Measurements from ENCODE around the gene TIMP3.

Gene TIMP3

GRCh38 chr22:32874385-32874784 is 72.9 kb downstream of the TIMP3 start:
- Histone ChIP-seq H3K36me3 (ENCODE audit: control insufficient read depth, insufficient read depth, low read length) (peaks cover 9% of the 10 kb centered on the region), H3K27me3 (ENCODE audit: control insufficient read depth, insufficient read depth, low read length) (no peaks in the 10 kb centered on the region), H3K9ac (ENCODE audit: low read depth, low read length) (no peak overlapping the region), H3K4me3 (ENCODE audit: low read depth, low read length) (no peak overlapping the region), H3K4me1 (ENCODE audit: control insufficient read depth, insufficient read depth, low read length) (no peaks in the 10 kb centered on the region), H3K27ac (ENCODE audit: low read depth, low read length) (no peak overlapping the region), H3K9me3 (ENCODE audit: control insufficient read depth, insufficient read depth, low read length) (no peaks in the 10 kb centered on the region)

GRCh38 chr22:32874976-32875375 is 73.5 kb downstream of the TIMP3 start:
- H3K27me3 ChIP-seq (ENCODE audit: control insufficient read depth, insufficient read depth, low read length), result no peaks in the 10 kb centered on the region
- H3K36me3 ChIP-seq (ENCODE audit: control insufficient read depth, insufficient read depth, low read length), result peaks cover 9% of the 10 kb centered on the region
- no peaks in the 10 kb centered on the region for H3K4me1 ChIP-seq (ENCODE audit: control insufficient read depth, insufficient read depth, low read length)
- H3K9ac ChIP-seq (ENCODE audit: low read depth, low read length), result no peak overlapping the region
- H3K27ac ChIP-seq (ENCODE audit: low read depth, low read length), result no peak overlapping the region
- H3K4me3 ChIP-seq (ENCODE audit: low read depth, low read length), result no peak overlapping the region
- no peaks in the 10 kb centered on the region for H3K9me3 ChIP-seq (ENCODE audit: control insufficient read depth, insufficient read depth, low read length)

GRCh38 chr22:32876516-32876915 is 75.0 kb downstream of the TIMP3 start:
- Histone ChIP-seq H3K9me3 (ENCODE audit: control insufficient read depth, insufficient read depth, low read length) (no peaks in the 10 kb centered on the region), H3K9ac (ENCODE audit: low read depth, low read length) (no peak overlapping the region), H3K27ac (ENCODE audit: low read depth, low read length) (no peak overlapping the region), H3K4me3 (ENCODE audit: low read depth, low read length) (no peak overlapping the region), H3K36me3 (ENCODE audit: control insufficient read depth, insufficient read depth, low read length) (peaks cover 9% of the 10 kb centered on the region), H3K27me3 (ENCODE audit: control insufficient read depth, insufficient read depth, low read length) (no peaks in the 10 kb centered on the region), H3K4me1 (ENCODE audit: control insufficient read depth, insufficient read depth, low read length) (no peaks in the 10 kb centered on the region)

- Histone ChIP-seq H3K27ac (ENCODE audit: low read depth, low read length) (no peak overlapping the region), H3K9me3 (ENCODE audit: control insufficient read depth, insufficient read depth, low read length) (no peaks in the 10 kb centered on the region), H3K4me3 (ENCODE audit: low read depth, low read length) (no peak overlapping the region), H3K4me1 (ENCODE audit: control insufficient read depth, insufficient read depth, low read length) (no peaks in the 10 kb centered on the region), H3K9ac (ENCODE audit: low read depth, low read length) (no peak overlapping the region), H3K36me3 (ENCODE audit: control insufficient read depth, insufficient read depth, low read length) (peaks cover 9% of the 10 kb centered on the region), H3K27me3 (ENCODE audit: control insufficient read depth, insufficient read depth, low read length) (no peaks in the 10 kb centered on the region)
Observed at GRCh38 chr22:32877196-32877595, 75.7 kb downstream of the TIMP3 start.

- no peaks in the 10 kb centered on the region for H3K9me3 ChIP-seq (ENCODE audit: control insufficient read depth, insufficient read depth, low read length)
- H3K36me3 ChIP-seq (ENCODE audit: control insufficient read depth, insufficient read depth, low read length), result peaks cover 7% of the 10 kb centered on the region
- H3K4me1 ChIP-seq (ENCODE audit: control insufficient read depth, insufficient read depth, low read length), result no peaks in the 10 kb centered on the region
Observed at GRCh38 chr22:32879550-32879949, 78.0 kb downstream of the TIMP3 start.

GRCh38 chr22:32880061-32880460 is 78.6 kb downstream of the TIMP3 start:
- Histone ChIP-seq H3K27me3 (ENCODE audit: control insufficient read depth, insufficient read depth, low read length) (no peaks in the 10 kb centered on the region), H3K36me3 (ENCODE audit: control insufficient read depth, insufficient read depth, low read length) (peaks cover 3% of the 10 kb centered on the region), H3K4me3 (ENCODE audit: low read depth, low read length) (no peak overlapping the region), H3K9ac (ENCODE audit: low read depth, low read length) (no peak overlapping the region), H3K27ac (ENCODE audit: low read depth, low read length) (no peak overlapping the region), H3K9me3 (ENCODE audit: control insufficient read depth, insufficient read depth, low read length) (no peaks in the 10 kb centered on the region), H3K4me1 (ENCODE audit: control insufficient read depth, insufficient read depth, low read length) (no peaks in the 10 kb centered on the region)

More at GRCh38 chr22:32879550-32879949, 78.0 kb downstream of the TIMP3 start:
- no peak overlapping the region for H3K9ac ChIP-seq (ENCODE audit: low read depth, low read length)
- H3K27me3 ChIP-seq (ENCODE audit: control insufficient read depth, insufficient read depth, low read length), result no peaks in the 10 kb centered on the region
- H3K4me3 ChIP-seq (ENCODE audit: low read depth, low read length), result no peak overlapping the region
- H3K27ac ChIP-seq (ENCODE audit: low read depth, low read length), result no peak overlapping the region

GRCh38 chr22:32880505-32880892 is 79.0 kb downstream of the TIMP3 start:
- Histone ChIP-seq H3K27ac (ENCODE audit: low read depth, low read length) (no peak overlapping the region), H3K27me3 (ENCODE audit: control insufficient read depth, insufficient read depth, low read length) (no peaks in the 10 kb centered on the region), H3K36me3 (ENCODE audit: control insufficient read depth, insufficient read depth, low read length) (peaks cover 3% of the 10 kb centered on the region), H3K9ac (ENCODE audit: low read depth, low read length) (no peak overlapping the region), H3K4me1 (ENCODE audit: control insufficient read depth, insufficient read depth, low read length) (no peaks in the 10 kb centered on the region), H3K9me3 (ENCODE audit: control insufficient read depth, insufficient read depth, low read length) (no peaks in the 10 kb centered on the region), H3K4me3 (ENCODE audit: low read depth, low read length) (no peak overlapping the region)

- Histone ChIP-seq H3K9me3 (ENCODE audit: control insufficient read depth, insufficient read depth, low read length) (no peaks in the 10 kb centered on the region), H3K36me3 (ENCODE audit: control insufficient read depth, insufficient read depth, low read length) (peaks cover 7% of the 10 kb centered on the region), H3K9ac (ENCODE audit: low read depth, low read length) (no peak overlapping the region), H3K27me3 (ENCODE audit: control insufficient read depth, insufficient read depth, low read length) (no peaks in the 10 kb centered on the region), H3K4me3 (ENCODE audit: low read depth, low read length) (no peak overlapping the region), H3K27ac (ENCODE audit: low read depth, low read length) (no peak overlapping the region), H3K4me1 (ENCODE audit: control insufficient read depth, insufficient read depth, low read length) (no peaks in the 10 kb centered on the region)
Observed at GRCh38 chr22:32880893-32881596, 79.5 kb downstream of the TIMP3 start.

GRCh38 chr22:32882360-32882755 is 80.9 kb downstream of the TIMP3 start:
- Histone ChIP-seq H3K27ac (ENCODE audit: low read depth, low read length) (no peak overlapping the region), H3K4me1 (ENCODE audit: control insufficient read depth, insufficient read depth, low read length) (no peaks in the 10 kb centered on the region), H3K36me3 (ENCODE audit: control insufficient read depth, insufficient read depth, low read length) (peaks cover 12% of the 10 kb centered on the region), H3K27me3 (ENCODE audit: control insufficient read depth, insufficient read depth, low read length) (no peaks in the 10 kb centered on the region), H3K4me3 (ENCODE audit: low read depth, low read length) (no peak overlapping the region), H3K9me3 (ENCODE audit: control insufficient read depth, insufficient read depth, low read length) (no peaks in the 10 kb centered on the region), H3K9ac (ENCODE audit: low read depth, low read length) (no peak overlapping the region)

- Histone ChIP-seq H3K9ac (ENCODE audit: low read depth, low read length) (no peak overlapping the region), H3K4me1 (ENCODE audit: control insufficient read depth, insufficient read depth, low read length) (no peaks in the 10 kb centered on the region), H3K4me3 (ENCODE audit: low read depth, low read length) (no peak overlapping the region), H3K36me3 (ENCODE audit: control insufficient read depth, insufficient read depth, low read length) (peaks cover 12% of the 10 kb centered on the region), H3K9me3 (ENCODE audit: control insufficient read depth, insufficient read depth, low read length) (no peaks in the 10 kb centered on the region), H3K27me3 (ENCODE audit: control insufficient read depth, insufficient read depth, low read length) (no peaks in the 10 kb centered on the region), H3K27ac (ENCODE audit: low read depth, low read length) (no peak overlapping the region)
Observed at GRCh38 chr22:32882774-32883530, 81.4 kb downstream of the TIMP3 start.

GRCh38 chr22:32887324-32887980 is 85.9 kb downstream of the TIMP3 start:
- H3K4me3 ChIP-seq (ENCODE audit: low read depth, low read length), result no peak overlapping the region
- H3K27me3 ChIP-seq (ENCODE audit: control insufficient read depth, insufficient read depth, low read length), result no peaks in the 10 kb centered on the region
- no peaks in the 10 kb centered on the region for H3K4me1 ChIP-seq (ENCODE audit: control insufficient read depth, insufficient read depth, low read length)
- H3K9me3 ChIP-seq (ENCODE audit: control insufficient read depth, insufficient read depth, low read length), result no peaks in the 10 kb centered on the region
- H3K27ac ChIP-seq (ENCODE audit: low read depth, low read length), result no peak overlapping the region
- H3K9ac ChIP-seq (ENCODE audit: low read depth, low read length), result no peak overlapping the region
- peaks cover 15% of the 10 kb centered on the region for H3K36me3 ChIP-seq (ENCODE audit: control insufficient read depth, insufficient read depth, low read length)

Measured in HUES48 (cell line).